Mononuclear cell (primary cell): ENCODE data around the gene PALLD. TPM values are rescaled to one million over a fixed set of nuclear protein-coding genes. Genes with fewer than 3 reads are reported as not detected.
"Not testable (repeated sequence)": the region's sequence is repeated elsewhere in the genome, so short reads cannot be mapped to it uniquely, and the experiment has no call there.

Experiments
- H3K27me3 ChIP-seq: 2 replicates; pipeline ENCODE4 v1.6.0; 2011; ENCODE audit warnings: low read length, control low read depth; ENCODE audit not compliant: insufficient read depth
- H3K4me1 ChIP-seq: 2 replicates; pipeline ENCODE4 v1.5.1; 2011; ENCODE audit warnings: mild to moderate bottlenecking, low read length, control low read depth; ENCODE audit not compliant: insufficient read depth
- H3K4me3 ChIP-seq: 2 replicates; pipeline ENCODE4 v1.5.1; 2011; ENCODE audit warnings: mild to moderate bottlenecking, low read length, moderate library complexity
- H3K9me3 ChIP-seq: 2 replicates; pipeline ENCODE4 v1.5.1; 2011; ENCODE audit warnings: low read depth, mild to moderate bottlenecking, control low read depth, low read length
- total RNA-seq: library from RNA; depleted of rRNA; stranded (reverse); fragments of >200 nt; gene quantifications from one replicate; pipeline ENCODE4 v1.2.3, GENCODE V29; 2012

Gene PALLD
- total RNA-seq, 1 donor, result 1.8 TPM

DNA sequence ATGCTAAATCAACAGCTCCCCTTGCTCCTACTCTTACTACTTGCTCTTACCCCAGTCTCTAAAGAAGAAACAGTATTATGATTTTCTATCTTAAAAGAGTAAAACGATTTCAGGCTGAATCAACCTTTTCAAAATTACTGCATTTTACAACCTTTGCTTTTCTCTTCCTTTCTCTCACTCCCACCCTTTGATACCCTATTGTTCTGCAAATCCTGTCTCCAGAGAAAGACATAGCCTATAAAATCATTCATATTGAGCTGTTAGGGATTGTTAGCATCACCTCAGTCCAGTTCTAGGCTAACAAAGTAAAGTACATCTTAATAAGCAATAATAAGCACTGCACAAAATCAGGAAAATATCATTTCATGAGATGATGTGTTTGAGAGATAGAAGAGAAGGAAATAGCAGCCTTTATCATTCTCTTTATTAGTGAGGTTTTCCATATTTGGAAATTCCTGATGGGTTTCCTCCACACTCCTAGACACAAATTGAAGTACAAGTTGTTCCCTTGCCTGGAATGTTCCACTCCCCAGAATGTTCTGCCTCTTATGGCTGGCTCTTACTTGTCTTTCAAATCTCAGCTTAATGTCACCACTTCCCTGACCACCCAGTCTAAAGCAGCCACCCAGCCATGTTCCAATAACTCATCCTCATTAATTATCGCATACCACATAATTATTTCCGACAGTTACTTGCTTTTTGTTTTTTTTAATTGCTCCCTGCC, 219.7 kb downstream of the PALLD start:
- Histone ChIP-seq H3K4me1 (peaks cover 5% of the 10 kb centered on the region), H3K4me3 (no peak overlapping the region), H3K27me3 (no peaks in the 10 kb centered on the region), H3K9me3 (no peaks in the 10 kb centered on the region)

DNA sequence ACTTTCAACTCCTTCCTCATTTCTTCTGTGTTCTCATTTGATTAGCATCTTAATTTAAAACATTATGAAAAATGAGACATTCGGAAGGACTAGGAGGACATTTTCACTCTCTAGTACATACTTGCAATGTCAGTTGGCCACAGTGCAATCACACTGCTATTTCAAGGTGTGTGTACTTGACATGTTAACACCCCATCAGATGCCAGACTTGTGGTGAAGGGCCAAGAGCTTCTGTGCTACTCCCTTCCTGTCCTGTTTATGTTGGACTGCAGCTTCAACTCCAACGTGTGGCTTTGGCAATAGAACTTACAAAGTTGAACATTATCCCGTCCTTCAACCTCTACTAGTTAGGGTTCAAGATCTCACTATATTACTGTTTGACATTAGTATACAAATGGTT, 221.0 kb downstream of the PALLD start:
- Histone ChIP-seq H3K27me3 (no peaks in the 10 kb centered on the region), H3K4me3 (no peak overlapping the region), H3K4me1 (peaks cover 6% of the 10 kb centered on the region), H3K9me3 (no peaks in the 10 kb centered on the region)

DNA sequence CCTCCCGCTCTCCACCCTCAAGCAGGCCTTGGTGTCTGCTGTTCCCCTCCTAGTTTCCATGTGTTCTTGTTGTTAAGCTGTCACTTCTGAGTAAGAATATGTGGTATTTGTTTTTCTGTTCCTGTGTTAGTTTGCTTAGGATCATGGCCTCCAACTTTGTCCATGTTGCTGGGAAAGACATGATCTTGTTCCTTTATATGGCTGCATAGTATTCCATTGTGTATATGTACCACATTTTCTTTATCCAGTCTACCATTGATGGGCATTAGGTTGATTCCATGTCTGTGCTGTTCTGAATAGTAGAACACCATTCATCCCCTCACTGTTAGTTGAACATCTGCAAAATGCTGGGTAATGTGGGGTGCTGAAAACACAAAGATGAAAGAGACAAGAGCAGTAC, 222.9 kb downstream of the PALLD start:
- Histone ChIP-seq H3K4me1 (peaks cover 20% of the 10 kb centered on the region), H3K4me3 (no peak overlapping the region), H3K9me3 (no peaks in the 10 kb centered on the region), H3K27me3 (no peaks in the 10 kb centered on the region)

DNA sequence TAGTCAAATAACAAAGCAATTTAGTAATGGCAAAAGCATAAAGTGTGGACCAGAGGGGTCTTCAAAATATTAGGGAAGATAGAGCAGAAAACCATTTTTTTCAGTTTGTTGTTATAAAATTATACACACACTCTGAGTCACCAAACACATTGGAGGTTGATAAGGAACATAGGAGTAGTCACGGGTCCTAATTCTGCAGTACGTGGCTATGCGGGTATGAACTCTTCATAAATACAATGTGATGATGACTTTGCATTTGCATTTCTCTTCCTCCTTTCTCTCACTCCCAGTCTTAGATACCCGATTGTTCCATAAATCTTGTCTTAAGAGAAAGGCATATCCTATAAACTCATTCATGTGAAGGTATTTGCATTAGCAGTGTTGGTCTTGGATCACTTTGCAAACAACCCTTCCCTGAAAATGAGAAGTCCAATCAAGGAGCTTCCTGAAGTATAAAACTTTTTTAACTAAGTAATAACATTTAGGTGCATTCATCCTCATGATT, 223.6 kb downstream of the PALLD start:
- H3K27me3 ChIP-seq, result no peaks in the 10 kb centered on the region
- no peak overlapping the region for H3K4me3 ChIP-seq
- peaks cover 26% of the 10 kb centered on the region for H3K4me1 ChIP-seq
- no peaks in the 10 kb centered on the region for H3K9me3 ChIP-seq

DNA sequence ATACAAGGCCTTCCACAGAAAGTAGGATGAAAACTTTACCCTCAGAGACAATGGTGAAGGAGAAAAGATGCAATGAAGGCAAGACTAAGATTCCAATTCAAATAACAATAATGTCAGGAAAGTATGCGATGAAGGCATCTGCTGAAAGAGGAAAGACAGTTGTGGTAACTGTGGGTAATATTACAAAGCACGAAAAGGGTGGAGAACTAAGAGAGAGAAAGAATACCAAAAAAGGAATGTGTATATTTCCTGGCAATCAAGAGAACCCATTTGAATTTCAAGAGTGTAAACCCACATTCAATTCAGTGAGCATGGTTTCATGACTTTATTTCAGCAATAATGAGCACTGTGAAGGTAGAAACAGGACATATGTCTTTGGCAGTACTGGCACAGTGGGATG, 225.5 kb downstream of the PALLD start:
- Histone ChIP-seq H3K4me1 (peaks cover 36% of the 10 kb centered on the region), H3K4me3 (no peak overlapping the region), H3K27me3 (no peaks in the 10 kb centered on the region), H3K9me3 (no peaks in the 10 kb centered on the region)

DNA sequence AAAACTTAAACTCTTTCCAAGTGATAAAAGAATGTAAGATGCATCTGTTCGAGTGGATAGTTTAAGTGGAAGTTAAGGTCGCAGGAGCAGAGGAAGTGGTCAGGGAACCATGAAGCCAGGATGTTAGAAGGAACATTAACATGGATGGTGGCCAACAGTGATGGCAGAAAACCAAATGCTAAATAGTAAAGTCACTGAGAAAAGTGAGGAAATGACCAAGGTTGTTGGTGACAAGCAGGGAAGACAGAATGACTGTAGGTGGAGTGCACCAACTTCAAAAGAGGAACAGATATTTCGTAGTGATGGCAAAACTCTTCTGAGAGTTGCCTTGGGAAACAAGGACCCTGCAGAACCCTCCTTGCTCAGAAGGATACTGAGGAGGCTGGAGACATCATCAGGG, 226.2 kb downstream of the PALLD start:
- H3K27me3 ChIP-seq, result no peaks in the 10 kb centered on the region
- H3K9me3 ChIP-seq, result no peaks in the 10 kb centered on the region
- peaks cover 36% of the 10 kb centered on the region for H3K4me1 ChIP-seq
- no peak overlapping the region for H3K4me3 ChIP-seq

DNA sequence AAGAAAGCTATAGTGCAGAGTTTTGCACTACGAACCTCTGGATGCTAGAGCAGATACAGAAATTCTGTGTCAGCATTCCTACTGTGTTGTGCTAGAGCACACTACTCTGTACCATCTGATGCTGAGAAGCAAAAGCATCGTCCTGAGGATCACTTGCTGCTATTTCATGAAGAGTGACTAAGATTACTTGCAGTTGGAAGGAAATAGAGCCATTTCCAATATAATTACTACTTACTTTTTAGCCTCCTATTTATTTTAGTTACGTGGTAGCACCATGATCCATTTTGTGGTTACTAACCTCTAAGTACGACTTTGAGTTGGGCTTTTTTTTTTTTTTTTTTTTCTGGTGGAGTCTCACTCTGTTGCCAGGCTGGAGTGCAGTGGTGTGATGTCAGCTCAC, 226.7 kb downstream of the PALLD start:
- Histone ChIP-seq H3K4me3 (no peak overlapping the region), H3K4me1 (peaks cover 36% of the 10 kb centered on the region), H3K9me3 (no peaks in the 10 kb centered on the region)

DNA sequence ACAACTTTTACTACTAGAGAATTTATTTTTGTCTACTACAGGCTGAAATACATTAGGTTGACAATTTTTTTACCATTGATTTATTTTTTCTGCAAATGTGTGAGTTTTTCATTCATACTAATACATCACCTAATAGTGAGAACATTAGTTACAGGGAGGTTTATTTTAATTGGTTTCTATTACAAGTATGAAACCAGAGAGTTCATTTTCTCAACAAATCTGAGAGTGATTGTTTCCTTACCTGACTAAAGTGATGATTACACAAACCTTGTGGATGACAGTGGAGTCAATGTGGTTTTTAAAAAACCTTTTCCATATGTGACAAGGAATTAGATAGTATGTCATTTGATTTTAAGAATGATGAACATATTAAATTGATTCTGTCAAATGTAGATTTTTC, 227.4 kb downstream of the PALLD start:
- peaks cover 36% of the 10 kb centered on the region for H3K4me1 ChIP-seq
- no peaks in the 10 kb centered on the region for H3K27me3 ChIP-seq
- no peak overlapping the region for H3K4me3 ChIP-seq
- no peaks in the 10 kb centered on the region for H3K9me3 ChIP-seq

More for the DNA sequence above, 226.7 kb downstream of the PALLD start:
- no peaks in the 10 kb centered on the region for H3K27me3 ChIP-seq

DNA sequence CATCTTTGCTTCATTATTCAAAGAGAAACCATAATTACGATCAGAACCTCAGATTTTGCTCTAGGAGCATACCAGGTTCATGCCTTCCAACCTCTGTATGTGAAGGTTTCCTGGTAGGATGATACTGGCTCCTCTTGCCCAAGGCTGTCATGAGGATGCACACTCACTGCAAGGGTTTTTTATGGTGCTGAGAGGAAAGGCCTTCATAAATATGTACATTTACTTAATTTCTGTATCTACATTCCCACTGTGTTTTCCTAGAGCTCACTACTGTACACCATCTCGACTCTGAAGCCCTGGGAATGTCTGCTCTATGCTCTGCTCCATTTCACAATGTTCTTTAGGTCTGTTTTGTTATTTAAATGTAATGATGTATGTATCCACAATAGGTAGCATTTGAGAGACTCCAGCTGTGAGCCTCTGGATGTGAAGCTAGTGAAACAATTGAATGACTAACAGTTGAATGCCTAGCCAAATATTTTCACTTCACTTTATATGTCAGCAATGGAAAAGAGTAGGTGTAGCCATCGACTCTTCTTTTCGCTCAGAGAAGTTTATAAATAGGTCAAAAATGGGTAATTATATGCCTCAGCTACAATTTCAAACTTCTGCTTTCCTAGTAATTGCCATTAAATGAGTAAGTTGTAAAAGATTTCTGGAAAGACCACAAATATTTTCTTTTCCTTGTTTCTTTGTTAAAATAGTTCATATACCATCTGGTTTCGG, 228.0 kb downstream of the PALLD start:
- no peak overlapping the region for H3K4me3 ChIP-seq
- peaks cover 36% of the 10 kb centered on the region for H3K4me1 ChIP-seq
- H3K9me3 ChIP-seq, result no peaks in the 10 kb centered on the region
- H3K27me3 ChIP-seq, result no peaks in the 10 kb centered on the region

DNA sequence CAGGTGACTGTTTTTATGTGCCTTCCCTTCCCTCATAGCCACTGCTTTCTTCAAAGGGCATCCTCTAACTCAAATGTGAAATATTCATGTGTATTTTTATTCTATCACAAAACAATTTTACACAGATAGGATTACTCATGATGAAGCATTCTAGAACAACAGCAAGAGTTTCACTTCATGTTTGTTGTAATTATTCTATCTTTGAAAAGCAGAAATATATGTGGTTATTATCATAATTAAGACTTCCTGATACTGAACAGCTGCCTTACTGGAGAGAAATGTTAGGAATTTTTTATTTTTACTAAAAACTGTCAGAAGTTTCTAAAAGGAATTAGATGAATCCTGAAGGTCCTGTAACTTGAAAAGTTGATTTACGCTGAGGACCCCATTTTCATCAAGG, 229.1 kb downstream of the PALLD start:
- Histone ChIP-seq H3K4me3 (no peak overlapping the region), H3K27me3 (no peaks in the 10 kb centered on the region), H3K9me3 (no peaks in the 10 kb centered on the region), H3K4me1 (peaks cover 36% of the 10 kb centered on the region)

DNA sequence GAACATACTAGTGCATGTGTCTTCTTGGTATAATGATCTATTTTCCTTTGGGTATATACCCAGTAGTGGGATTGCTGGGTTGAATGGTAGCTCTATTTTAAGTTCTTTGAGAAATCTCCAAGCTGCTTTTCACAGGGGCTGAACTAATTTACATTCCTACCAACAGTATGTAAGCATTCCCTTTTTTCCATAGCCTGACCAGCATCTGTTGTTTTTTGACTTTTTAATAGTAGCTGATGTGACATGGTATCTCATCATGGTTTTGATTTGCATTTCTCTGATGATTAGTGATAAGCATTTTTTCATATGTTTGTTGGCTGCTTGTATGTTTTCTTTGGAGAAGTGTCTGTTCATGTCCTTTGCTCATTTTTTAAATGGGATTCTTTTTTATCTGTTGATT, 230.3 kb downstream of the PALLD start:
- H3K4me1 ChIP-seq, result peaks cover 36% of the 10 kb centered on the region
- not testable (repeated sequence) for H3K9me3 ChIP-seq, H3K27me3 ChIP-seq, H3K4me3 ChIP-seq

DNA sequence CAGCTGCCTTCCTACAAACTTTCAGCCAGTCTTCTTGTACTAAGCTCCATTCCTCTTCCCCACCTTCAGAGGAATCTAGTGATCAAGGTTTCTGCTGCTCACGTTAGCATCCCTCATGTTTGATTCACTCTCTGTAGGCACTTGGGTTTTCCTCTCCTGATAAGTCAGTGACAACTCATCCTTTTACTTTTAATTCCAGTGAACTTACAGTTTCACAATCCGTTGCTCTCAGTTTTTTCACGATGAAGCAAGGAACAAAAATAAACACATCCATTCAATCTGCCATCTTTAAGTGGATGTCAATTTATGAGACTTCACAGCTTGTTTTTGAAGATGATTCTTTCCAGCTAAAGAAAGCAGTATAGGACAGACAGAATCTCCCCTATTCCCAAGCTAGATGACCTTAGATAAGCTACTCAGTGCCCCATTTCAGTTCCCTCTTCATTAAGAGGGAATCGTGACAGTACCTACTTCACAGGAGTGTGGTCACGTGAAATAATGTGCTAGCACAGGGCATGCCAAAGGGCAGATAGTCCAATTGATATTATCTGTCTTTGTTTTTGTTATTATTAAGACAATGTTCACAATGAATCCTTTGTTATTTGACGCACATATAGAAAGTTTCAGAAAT, 234.3 kb downstream of the PALLD start:
- Histone ChIP-seq H3K9me3 (no peaks in the 10 kb centered on the region), H3K27me3 (no peaks in the 10 kb centered on the region), H3K4me3 (no peak overlapping the region), H3K4me1 (peaks cover 5% of the 10 kb centered on the region)

DNA sequence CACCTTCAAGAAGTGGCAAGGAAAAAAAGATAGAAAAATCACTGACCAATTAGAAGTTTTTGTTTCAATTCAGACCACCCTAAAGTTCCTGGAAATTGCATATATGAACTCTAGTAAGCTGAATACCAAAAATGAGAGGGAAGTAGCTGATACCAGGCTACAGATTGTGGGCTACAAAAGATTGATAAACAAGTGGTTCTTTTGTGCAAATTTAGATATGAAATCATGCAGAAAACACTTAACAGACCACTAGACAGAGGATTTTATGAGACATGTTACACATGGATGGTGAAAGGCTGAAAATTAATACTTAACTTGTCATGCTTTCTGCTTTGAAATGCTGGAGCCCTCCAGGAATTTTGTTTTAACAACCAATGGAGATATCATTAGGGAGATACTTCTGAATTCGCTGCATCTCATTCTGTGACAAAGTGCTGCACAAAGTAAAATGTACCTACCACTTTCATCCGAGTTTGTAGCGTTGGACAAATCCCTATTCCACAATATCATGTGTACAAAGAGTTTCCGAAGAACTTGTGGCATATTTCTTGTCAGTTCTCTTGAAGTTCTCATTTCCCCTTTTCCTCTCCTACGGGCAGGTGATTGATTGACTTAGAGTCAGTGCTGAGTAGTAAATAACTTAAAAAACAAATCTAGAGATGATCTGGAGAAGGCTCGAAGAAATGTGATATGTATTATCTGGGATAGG, 235.0 kb downstream of the PALLD start:
- Histone ChIP-seq H3K4me3 (no peak overlapping the region), H3K9me3 (no peaks in the 10 kb centered on the region), H3K4me1 (no peaks in the 10 kb centered on the region), H3K27me3 (no peaks in the 10 kb centered on the region)

DNA sequence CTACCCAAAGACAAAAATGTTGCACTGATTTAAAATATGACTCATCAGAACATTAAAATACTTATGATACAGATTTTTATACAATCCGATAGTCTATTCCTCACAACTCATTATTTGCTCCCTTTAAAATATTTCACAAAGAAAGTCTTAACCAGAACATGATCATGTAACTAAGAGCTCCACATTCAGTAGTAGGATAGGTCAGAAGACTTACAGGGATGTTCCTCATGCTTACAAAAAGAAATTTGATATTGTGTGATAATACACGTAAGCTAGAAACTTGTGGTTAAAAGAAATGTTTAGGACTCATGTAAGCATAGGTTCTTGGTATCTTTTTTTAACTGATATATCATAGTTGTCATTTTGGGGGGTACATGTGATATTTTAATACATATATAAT, 235.9 kb downstream of the PALLD start:
- Histone ChIP-seq H3K27me3 (no peaks in the 10 kb centered on the region), H3K9me3 (no peaks in the 10 kb centered on the region), H3K4me3 (no peak overlapping the region), H3K4me1 (no peaks in the 10 kb centered on the region)
